Astrocyte of the spinal cord (primary cell): ENCODE results near the gene IQCE.

Experiments
- DNase-seq: peaks from one replicate; pipeline ENCODE4 v3.0.0; 2011; ENCODE audit warnings: low read depth, low spot score
- H3K4me3 ChIP-seq: 2 replicates; pipeline ENCODE4 v1.5.1; 2011; ENCODE audit warnings: low read depth, mild to moderate bottlenecking, low read length, moderate library complexity
- in situ Hi-C: cut with HindIII; loops from 2 replicates; pipeline ENCODE4 v1.10.0; 2017; ENCODE audit warnings: low sequenced_read_pairs
- TF ChIP-seq, protein P1 (sequence below): IDR thresholded peaks from 2 replicates; pipeline ENCODE4 v1.5.1; 2012; ENCODE audit warnings: low read depth, mild to moderate bottlenecking, low read length, inconsistent platforms

IQCE gene

DNA sequence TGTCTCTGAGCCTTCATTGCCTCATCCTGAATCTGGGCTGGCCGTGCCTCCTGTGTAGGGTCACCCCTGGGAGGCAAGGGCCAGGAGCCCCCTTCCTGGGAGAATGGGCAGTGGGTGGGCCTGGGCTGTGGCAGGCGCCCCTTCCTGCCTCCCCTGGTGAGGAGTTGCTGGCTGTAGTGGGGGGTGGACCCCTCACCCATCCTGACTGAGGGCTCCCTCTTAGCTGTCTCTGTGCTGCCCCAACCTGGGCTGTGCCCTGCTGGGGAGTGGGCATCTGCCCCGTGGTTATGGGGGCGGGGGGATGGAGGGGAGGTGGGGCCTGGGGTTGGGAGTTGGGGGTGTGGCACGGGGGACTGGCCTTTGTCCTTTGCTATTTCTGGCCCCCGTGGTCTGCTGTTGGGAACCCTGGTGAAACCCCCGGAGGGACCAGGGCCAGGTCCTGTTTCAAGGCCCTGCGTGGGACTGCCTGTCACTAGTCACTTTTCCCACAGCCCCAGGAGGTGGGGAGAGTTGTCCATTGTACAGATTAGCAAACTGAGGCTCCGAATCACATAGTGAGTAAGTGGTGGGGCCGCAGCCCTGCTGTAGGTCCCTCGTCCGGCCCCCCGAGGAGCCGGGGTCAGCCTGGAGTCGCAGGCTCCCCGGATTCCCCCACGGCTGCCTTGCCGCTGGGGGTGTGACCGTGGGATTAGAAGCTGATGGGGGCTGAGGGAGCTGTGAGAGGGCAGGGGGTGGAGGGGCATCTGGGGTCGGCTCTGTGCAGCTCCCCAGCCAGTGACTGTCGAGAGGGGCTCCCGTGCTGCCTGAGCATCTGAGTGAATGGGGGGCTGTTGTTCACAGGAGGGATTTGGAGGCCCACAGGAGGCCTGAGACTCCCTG, 75.7 kb downstream of the IQCE start:
- H3K4me3 ChIP-seq, result peak overlapping the region; percentile 91
- TF ChIP-seq, protein P1, sequence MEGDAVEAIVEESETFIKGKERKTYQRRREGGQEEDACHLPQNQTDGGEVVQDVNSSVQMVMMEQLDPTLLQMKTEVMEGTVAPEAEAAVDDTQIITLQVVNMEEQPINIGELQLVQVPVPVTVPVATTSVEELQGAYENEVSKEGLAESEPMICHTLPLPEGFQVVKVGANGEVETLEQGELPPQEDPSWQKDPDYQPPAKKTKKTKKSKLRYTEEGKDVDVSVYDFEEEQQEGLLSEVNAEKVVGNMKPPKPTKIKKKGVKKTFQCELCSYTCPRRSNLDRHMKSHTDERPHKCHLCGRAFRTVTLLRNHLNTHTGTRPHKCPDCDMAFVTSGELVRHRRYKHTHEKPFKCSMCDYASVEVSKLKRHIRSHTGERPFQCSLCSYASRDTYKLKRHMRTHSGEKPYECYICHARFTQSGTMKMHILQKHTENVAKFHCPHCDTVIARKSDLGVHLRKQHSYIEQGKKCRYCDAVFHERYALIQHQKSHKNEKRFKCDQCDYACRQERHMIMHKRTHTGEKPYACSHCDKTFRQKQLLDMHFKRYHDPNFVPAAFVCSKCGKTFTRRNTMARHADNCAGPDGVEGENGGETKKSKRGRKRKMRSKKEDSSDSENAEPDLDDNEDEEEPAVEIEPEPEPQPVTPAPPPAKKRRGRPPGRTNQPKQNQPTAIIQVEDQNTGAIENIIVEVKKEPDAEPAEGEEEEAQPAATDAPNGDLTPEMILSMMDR, result no peak
- no peak for DNase-seq
- in situ Hi-C loops, result no loop called here

DNA sequence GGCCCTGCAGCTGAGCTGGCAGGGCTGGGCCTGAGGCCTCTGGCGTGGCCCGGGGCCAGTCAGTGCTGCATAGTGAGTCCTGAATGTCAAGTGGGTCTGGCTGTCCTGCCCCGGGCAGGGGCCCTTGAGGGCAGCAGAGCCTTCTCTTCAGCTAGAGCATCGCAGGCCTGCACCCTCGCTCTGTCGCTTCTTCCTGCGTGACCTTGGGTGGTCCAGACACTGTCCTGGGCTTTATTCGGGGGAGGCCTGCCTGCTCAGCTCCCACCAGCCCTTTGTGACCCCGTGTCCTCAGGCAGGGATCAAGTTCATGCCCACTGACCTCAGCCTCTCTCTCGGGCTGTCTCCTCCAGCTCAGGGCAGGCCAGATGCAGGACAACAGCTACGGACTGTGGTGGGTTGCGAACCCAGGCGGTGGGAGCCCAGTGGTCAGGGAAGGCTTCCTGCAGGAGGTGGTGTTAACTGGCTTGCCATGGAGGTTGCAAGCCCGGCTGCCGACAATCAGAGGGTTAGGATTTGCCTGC, 76.4 kb downstream of the IQCE start:
- TF ChIP-seq, protein P1, result no peak
- in situ Hi-C loops, result no loop called here
- no peak overlapping the region for H3K4me3 ChIP-seq
- no peak for DNase-seq

DNA sequence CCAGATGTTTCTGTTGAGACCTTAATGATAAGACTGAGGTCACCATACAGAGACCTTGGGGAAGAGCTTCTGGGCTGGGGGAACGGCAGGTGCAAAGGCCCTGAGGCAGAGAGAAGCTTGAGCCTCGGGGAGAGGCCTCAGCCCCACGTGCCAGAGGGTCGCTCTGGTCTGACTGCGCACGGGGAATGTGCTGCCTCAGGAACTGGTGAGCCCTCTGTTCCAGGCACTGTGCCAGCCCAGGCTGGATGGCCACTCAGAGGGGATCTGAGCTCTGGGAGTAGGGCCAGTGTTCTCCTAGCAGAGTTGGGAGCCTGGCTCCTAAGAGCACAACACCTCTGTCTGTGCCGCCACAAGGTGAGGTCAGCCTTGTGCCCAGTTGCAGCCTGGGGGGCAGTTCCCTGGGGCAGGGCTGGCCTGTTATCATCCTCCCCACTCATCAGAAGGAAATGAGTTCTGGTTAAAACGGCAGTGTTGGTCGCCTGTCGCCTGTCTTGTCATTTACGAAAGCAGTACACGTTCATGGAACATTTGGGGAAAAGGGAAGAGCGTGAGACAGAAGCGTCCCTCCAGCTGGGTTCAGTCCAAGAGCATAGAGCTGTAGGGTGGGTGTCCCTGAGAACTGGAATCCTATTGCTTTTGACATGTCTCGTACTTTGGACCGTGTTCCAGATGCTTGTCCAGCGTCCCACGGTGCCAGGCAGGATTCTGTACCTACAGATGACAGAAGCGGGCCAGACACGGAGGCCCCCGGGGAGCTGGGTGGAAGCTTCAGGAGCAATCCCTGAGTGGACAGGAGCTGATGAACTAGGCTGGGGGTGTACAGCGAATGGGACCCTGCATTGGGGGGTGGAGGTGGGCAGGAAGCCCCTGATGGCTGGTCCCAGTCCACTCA, 77.3 kb downstream of the IQCE start:
- no peak for DNase-seq
- TF ChIP-seq, protein P1, result no peak
- H3K4me3 ChIP-seq, result no peak overlapping the region
- in situ Hi-C loops, result no loop called here

DNA sequence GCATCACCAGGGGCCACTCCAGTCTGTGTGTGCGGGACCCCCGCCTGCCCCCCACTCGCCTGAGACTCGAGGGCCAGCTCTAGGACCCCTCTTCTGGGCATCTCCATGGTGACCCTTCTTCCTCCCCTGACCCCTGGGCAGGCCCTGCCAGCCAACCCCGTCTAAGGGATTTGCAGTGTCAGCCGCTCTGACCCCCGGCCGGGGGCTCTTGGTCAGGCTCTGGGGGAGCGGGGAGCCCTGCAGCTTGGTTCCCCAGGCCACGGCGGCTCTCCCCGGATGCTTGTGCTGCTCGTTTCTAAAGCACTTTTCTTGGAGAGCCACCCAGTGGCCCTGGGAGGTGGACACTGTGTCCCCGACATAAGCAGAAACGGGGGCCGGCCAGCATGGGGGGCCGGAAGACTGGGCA, 78.3 kb downstream of the IQCE start:
- no peak for DNase-seq
- in situ Hi-C loops, result no loop called here
- no peak overlapping the region for H3K4me3 ChIP-seq
- TF ChIP-seq, protein P1, result no peak

DNA sequence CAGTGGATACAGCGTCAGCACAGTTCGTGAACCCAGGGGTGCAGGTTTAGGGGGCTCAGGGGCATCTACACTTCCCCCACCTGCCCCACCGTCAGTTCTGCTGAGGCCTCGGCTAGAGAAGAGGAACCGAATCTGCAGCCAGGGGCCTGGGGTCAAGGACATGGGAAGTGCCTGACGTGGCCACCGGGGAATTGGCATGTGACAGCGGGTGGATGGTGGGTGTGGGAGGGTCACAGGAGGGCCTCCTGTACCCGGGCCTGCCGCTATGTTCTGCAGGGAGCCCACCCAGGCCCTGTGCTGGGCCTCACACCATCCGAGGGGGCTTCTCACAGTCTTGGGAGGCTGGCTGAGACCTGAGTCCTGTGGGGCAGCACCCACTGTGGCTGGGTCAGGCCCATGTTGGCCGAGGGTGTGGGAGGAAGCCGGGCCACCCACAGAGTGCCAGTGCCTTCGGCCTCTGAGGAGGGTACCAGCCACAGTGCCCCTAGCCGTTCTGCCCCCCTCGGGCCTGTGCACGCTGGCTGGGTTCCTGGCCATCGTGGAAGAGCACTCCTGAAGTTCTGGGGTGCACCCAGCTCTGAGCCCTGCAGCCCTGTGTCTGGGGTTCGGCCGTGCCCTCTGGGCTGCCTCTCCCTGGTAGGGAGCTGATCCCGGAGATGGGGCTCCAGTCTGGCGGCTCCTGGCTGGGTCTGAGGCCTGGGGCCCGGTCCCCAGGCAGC, 78.9 kb downstream of the IQCE start:
- no peak overlapping the region for H3K4me3 ChIP-seq
- in situ Hi-C loops, result no loop called here
- no peak for DNase-seq
- TF ChIP-seq, protein P1, result no peak
